PC-3 (cell line): ENCODE results near the gene ATM. TPM values are rescaled to one million over a fixed set of nuclear protein-coding genes. Genes with fewer than 3 reads are reported as not detected.

Source experiments
- ATAC-seq: fragments of 200-7000 bp; cut with Tn5 transposase; 2 replicates; pipeline ENCODE4 v1.9.1; 2020; ENCODE audit warnings: mild to moderate bottlenecking, moderate library complexity
- BruUV-seq: library from RNA; stranded (reverse); fragments of 400-500 nt; replicated peaks from 2 replicates; lab custom pipeline; 2021; lab: Mats Ljungman, UMichigan
- CTCF ChIA-PET: fragments of 300-600 bp; sonication (Branson Sonifier 250); formaldehyde crosslinking; loops from one replicate; lab custom pipeline; 2022; ENCODE audit warnings: antibody characterized with exemption; lab: Charles Lee
- POLR2A ChIA-PET: fragments of 300-600 bp; sonication (Branson Sonifier 250); formaldehyde crosslinking; loops from one replicate; lab custom pipeline; 2022; ENCODE audit warnings: antibody characterized with exemption; ENCODE audit not compliant: unreplicated experiment; lab: Charles Lee
- DNase-seq: peaks from one replicate; pipeline ENCODE4 v3.0.0-alpha.2; 2015
- H2AFZ ChIP-seq: fragments of 300-600 bp; sonication (generic); 2 replicates; pipeline ENCODE4 v1.6.0; 2016; ENCODE audit warnings: antibody characterized with exemption, low read length
- H3F3A ChIP-seq: fragments of 300-600 bp; sonication (generic); one replicate; pipeline ENCODE4 v1.6.0; 2017; ENCODE audit warnings: antibody characterized with exemption, low read length, control low read depth, mild to moderate bottlenecking; ENCODE audit not compliant: unreplicated experiment
- H3K27ac ChIP-seq: fragments of 300-600 bp; sonication (generic); 2 replicates; pipeline ENCODE4 v1.5.1; 2016; ENCODE audit warnings: mild to moderate bottlenecking, low read length
- H3K27me3 ChIP-seq: fragments of 300-600 bp; sonication (generic); 2 replicates; pipeline ENCODE4 v1.6.1; 2016; ENCODE audit warnings: low read length, mixed read lengths
- H3K36me3 ChIP-seq: fragments of 300-600 bp; sonication (generic); 2 replicates; pipeline ENCODE4 v1.6.1; 2016; ENCODE audit warnings: low read depth, mixed run types, low read length, mixed read lengths
- H3K4me1 ChIP-seq: fragments of 300-600 bp; sonication (generic); 2 replicates; pipeline ENCODE4 v1.5.1; 2016; ENCODE audit warnings: low read length; ENCODE audit not compliant: insufficient read depth
- H3K4me2 ChIP-seq: fragments of 300-600 bp; sonication (generic); 2 replicates; pipeline ENCODE4 v1.6.0; 2016; ENCODE audit warnings: low read length
- H3K4me3 ChIP-seq: fragments of 300-600 bp; sonication (generic); 2 replicates; pipeline ENCODE4 v1.5.1; 2016; ENCODE audit warnings: mild to moderate bottlenecking, low read length, mixed read lengths
- H3K79me2 ChIP-seq: fragments of 300-600 bp; sonication (generic); 2 replicates; pipeline ENCODE4 v1.6.1; 2017; ENCODE audit warnings: low read length, mixed read lengths
- H3K9ac ChIP-seq: fragments of 300-600 bp; sonication (generic); 2 replicates; pipeline ENCODE4 v1.6.0; 2016; ENCODE audit warnings: mild to moderate bottlenecking, low read length
- H3K9me2 ChIP-seq: fragments of 300-600 bp; sonication (generic); replicated peaks from 2 replicates; pipeline ENCODE4 v1.6.1; 2016; ENCODE audit warnings: mixed run types, low read length, mixed read lengths
- H3K9me3 ChIP-seq: fragments of 300-600 bp; sonication (generic); 2 replicates; pipeline ENCODE4 v1.6.1; 2016; ENCODE audit warnings: low read length, mixed read lengths
- H4K20me1 ChIP-seq: fragments of 300-600 bp; sonication (generic); 2 replicates; pipeline ENCODE4 v1.6.1; 2016; ENCODE audit warnings: low read length, mixed read lengths
- CTCF ChIP-seq: fragments of 300-600 bp; sonication (generic); conservative IDR thresholded peaks from 2 replicates; pipeline ENCODE4 v1.5.1; 2017; ENCODE audit warnings: antibody characterized with exemption, low read depth, mild to moderate bottlenecking, low read length
- EZH2 ChIP-seq: fragments of 300-600 bp; sonication (generic); IDR thresholded peaks from one replicate; pipeline ENCODE4 v1.6.1; 2017; ENCODE audit warnings: antibody characterized with exemption, mild to moderate bottlenecking, low read length; ENCODE audit not compliant: unreplicated experiment
- EZH2phosphoT487 ChIP-seq: fragments of 300-600 bp; sonication (generic); IDR thresholded peaks from 2 replicates; pipeline ENCODE4 v1.6.1; 2018; ENCODE audit warnings: mild to moderate bottlenecking, antibody characterized with exemption, low read length, borderline replicate concordance
- intact Hi-C: fragments of 100-400 bp; cut with micrococcal nuclease; formaldehyde crosslinking; loops from 2 replicates; pipeline ENCODE4 v1.9.0; 2023
- total RNA-seq: library from RNA; depleted of rRNA; stranded (reverse); fragments of >200 nt; gene quantifications from 2 replicates; pipeline ENCODE4 v1.2.3, GENCODE V29; 2014

Gene ATM
- total RNA-seq, 1 experiment from 2014 or later: 55.3 TPM

DNA sequence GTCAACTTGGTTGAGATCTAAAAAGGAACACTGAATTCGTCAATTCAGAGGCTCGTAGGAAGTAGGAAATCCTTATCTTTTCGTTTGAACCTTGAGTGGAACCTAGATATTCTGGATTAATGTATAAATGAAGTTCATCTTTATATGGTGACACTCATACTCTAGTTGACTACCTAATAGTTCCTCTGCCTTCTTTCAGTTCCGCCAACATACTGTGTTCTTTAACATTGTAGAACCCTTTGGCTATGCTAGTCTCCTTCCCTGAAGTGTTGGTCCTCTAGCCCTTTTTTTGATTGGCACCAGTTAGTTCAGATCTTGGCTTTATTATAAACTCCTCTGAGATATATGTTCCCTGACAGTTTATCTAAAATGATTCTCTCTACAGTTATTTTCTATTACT is 1.5 kb downstream of the ATM start:
- H2AFZ ChIP-seq: no peak overlapping the region
- ATAC-seq (no peak), DNase-seq (no peak)
- peaks cover 63% of the 10 kb centered on the region for H3K79me2 ChIP-seq
- no peak overlapping the region for H3K27ac ChIP-seq
- H3K4me2 ChIP-seq: peak overlapping the region; percentile 83
- H3K4me3 ChIP-seq: peak overlapping the region; percentile 83
- H3K27me3 ChIP-seq: no peaks in the 10 kb centered on the region
- peaks cover 35% of the 10 kb centered on the region for H3K4me1 ChIP-seq
- peak overlapping the region; percentile 79; the same call in 1 of the 2 replicates for H3K9ac ChIP-seq
- intact Hi-C loops: loop anchor here (5.0 kb wide), 2 partner anchors 273 to 368 kb away; partner anchors contain the start of genes EXPH5 and POGLUT3
- H3K9me3 ChIP-seq: no peaks in the 10 kb centered on the region
- H4K20me1 ChIP-seq: peaks cover 7% of the 10 kb centered on the region; the same call in 1 of the 2 replicates
- no peak for TF ChIP-seq EZH2
- TF ChIP-seq CTCF: no peak
- no peak for TF ChIP-seq EZH2phosphoT487
- no TSS peak for BruUV-seq
- ChIA-PET POLR2A (no interaction called here), CTCF (no interaction called here)
- no peaks in the 10 kb centered on the region for H3K9me2 ChIP-seq
- H3F3A ChIP-seq: no peaks in the 10 kb centered on the region
- peaks cover 11% of the 10 kb centered on the region; the same call in 1 of the 2 replicates for H3K36me3 ChIP-seq

DNA sequence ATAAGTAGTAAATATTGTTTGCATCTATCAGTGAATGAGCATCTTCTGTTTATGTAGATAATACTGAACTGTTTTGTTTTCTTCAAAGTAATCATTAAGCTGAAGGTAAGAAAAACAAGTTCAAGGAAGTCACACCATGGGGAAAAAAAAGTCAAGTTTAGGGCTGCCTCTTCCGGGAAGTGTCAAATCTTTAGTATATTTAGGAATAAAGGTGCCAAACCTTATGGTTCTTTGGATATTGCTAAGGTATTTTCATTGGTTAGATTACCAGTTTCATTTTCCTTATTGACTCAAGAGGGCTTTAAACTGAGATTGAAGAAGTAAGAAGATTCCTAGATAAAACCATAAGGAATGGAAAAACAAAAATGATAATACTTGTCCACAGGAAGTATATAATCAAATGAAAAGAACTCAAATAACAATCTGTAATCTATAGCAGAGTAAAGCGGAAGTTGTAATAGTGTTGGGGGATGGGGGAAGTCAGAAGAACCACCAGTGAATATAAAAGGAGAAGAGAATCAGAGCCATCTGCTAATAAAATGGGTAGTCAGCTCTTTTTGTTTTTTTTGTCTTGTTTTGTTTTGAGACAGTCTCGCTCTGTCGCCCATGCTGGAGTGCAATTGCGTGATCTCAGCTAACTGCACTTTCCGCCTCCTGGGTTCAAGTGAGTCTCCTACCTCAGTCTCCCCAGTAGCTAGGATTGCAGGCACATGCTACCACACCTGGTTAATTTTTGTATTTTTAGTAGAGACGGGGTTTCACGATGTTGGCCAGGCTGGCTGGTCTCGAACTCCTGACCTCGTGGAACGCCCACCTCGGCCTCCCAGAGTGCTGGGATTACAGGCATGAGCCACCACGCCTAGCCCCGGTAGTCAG is 2.3 kb downstream of the ATM start:
- CTCF ChIA-PET: no interaction called here
- intact Hi-C loops: loop anchor here (5.0 kb wide), 2 partner anchors 272 to 367 kb away; partner anchors contain the start of genes EXPH5 and POGLUT3

More for the DNA sequence above, 2.3 kb downstream of the ATM start:
- Histone ChIP-seq H3K27me3 (no peaks in the 10 kb centered on the region), H3K4me1 (peaks cover 27% of the 10 kb centered on the region), H3K36me3 (peaks cover 11% of the 10 kb centered on the region; the same call in 1 of the 2 replicates), H4K20me1 (peaks cover 7% of the 10 kb centered on the region; the same call in 1 of the 2 replicates), H3K9me3 (no peaks in the 10 kb centered on the region), H3K9ac (no peak overlapping the region), H3K79me2 (peaks cover 56% of the 10 kb centered on the region), H3K9me2 (no peaks in the 10 kb centered on the region), H3K4me3 (peak overlapping the region; percentile 83), H2AFZ (no peak overlapping the region), H3F3A (no peaks in the 10 kb centered on the region), H3K4me2 (peak overlapping the region; percentile 83), H3K27ac (no peak overlapping the region)
- DNase-seq: no peak
- BruUV-seq: no TSS peak
- no peak for TF ChIP-seq CTCF
- TF ChIP-seq EZH2phosphoT487: no peak
- no peak for TF ChIP-seq EZH2
- no peak for ATAC-seq
- POLR2A ChIA-PET: no interaction called here
